ENCODE measurements around the gene MRI1.
"Not testable (repeated sequence)": the region's sequence is repeated elsewhere in the genome, so short reads cannot be mapped to it uniquely, and the experiment has no call there.

The MRI1 gene

DNA sequence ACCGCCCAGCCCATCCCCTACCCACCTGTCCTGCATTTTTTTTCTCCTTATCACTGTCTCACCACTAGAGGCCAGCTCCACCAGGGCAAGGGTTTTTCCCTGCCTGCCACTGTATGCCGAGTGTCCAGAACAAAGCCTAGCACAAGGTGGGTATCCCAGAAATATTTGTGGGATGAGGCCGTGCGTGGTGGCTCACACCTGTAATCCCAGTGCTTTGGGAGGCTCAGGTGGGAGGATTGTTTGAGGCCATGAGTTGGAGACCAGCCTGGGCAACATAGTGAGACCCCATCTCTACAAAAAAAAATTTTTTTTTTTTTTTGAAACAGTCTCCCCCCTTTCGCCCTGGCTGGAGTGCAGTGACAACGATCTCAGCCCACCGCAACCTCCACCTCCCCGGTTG lies 2.9 kb upstream of the MRI1 start:
- DNase-seq (ENCODE audit: low read depth) = no peak

DNA sequence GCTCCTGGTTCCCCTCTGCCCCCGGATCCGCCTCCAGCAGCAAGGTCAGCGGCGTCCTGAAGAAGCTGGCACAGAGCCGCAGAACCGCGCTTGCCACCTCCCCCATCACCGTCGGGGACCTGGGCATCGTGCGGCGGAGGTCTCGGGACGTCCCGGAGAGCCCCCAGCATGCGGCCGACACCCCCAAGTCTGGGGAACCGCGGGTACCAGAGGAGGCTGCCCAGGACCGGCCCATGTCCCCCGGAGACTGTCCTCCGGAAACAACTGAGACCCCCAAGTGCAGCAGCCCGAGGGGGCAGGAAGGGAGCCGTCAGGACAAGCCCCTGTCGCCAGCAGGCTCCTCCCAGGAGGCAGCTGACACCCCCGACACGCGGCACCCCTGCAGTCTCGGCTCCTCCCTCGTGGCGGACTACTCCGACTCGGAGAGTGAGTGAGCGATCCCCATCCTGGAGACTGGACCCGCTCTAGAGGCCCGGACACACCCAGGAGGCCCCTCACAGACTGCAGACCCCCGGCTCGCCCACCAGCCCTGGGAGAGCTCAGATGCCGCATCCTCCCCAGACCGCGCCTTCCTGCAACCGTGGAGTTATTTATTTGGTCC lies 1.6 kb upstream of the MRI1 start:
- DNase-seq (ENCODE audit: low read depth) = no peak

DNA sequence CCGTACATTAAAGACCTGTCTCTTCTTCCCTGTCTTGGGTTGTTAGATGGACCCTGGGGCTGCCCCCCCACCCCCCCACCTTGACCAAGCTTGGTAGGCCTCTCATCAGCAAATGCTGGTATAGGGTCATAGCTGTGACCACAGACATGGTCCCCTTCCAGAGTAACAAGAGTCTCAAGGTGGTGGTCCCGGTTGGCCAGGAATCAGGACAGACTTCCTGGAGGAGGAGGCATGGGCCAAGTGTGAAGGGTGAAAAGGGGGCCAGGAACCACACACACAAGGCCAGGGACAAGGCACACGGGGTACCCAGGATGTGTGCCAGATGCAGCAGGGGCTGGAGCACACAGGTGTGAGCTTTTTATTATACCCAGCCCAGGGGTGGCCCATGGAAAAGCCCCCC lies 1.1 kb upstream of the MRI1 start:
- no peak for DNase-seq (ENCODE audit: low read depth)

DNA sequence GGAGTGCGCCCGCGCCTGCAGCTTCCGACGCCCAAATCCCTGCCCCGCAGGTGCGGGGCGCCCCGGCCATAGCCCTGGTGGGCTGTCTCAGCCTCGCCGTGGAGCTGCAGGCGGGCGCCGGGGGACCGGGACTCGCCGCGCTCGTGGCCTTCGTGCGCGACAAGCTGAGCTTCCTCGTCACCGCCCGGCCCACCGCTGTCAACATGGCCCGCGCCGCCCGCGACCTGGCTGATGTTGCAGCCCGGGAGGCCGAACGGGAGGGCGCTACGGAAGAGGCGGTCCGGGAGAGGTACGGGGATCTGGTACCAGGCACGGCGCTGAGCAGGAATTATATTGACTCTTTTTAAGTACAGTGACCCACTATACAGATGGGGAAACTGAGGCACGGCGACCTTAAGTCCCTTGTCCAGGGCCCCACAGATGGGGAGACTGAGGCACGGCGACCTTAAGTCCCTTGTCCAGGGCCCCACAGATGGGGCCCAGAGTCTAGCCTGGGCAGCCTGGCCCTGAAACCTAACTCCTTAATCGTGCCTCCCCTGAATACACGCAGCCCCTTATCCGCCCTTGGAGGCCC lies 586 bp downstream of the MRI1 start:
- no peak for DNase-seq (ENCODE audit: low read depth)

DNA sequence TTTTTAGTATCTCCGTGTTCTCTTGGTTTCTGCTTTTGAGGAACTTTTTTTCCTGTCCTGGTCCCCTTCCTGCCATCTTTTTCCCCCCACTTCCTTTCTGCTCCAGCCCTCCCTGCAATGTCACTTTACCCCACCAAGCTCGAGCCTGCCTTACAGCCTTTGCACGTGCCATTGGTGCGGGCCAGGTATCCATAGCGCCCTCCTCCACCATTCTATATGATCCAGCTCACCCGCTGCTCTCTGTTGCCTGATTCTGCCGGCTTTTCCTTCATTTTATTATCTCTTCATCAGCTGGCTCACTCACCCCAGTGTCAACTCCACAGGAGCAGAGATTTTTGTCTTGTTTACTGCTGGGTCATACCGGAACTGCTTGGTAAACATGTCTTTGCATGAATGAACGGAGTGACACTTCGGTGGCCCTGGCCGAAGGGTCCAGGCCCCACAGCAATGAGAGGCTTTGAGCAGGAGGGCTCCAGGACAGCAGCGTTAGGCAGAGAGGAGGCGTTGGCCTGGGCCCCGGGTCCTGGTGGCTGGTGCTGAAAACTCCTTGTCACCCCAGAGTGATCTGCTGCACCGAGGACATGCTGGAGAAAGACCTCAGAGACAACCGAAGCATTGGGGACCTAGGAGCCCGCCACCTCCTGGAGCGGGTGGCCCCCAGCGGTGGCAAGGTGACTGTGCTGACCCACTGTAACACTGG lies 1.2 kb downstream of the MRI1 start:
- DNase-seq (ENCODE audit: low read depth) = no peak

DNA sequence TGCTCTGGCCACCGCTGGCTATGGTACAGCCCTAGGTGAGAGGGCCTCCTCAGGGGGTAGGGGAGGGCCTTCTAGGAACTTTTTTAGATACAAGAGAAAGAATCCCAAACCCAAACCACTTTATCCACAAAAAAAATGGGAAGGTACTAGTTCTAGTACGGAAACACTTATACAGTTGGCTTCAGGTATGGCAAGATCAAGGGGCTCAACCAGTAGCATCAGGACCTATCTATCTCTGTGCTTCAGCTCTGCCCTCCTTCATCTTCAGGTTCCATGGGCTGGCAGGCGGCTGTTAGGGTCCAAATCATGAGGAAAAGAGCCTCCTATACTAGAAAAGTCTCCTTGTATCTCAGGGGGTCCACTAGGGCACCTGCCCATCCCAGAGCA lies 1.8 kb downstream of the MRI1 start:
- DNase-seq (ENCODE audit: low read depth) = no peak

DNA sequence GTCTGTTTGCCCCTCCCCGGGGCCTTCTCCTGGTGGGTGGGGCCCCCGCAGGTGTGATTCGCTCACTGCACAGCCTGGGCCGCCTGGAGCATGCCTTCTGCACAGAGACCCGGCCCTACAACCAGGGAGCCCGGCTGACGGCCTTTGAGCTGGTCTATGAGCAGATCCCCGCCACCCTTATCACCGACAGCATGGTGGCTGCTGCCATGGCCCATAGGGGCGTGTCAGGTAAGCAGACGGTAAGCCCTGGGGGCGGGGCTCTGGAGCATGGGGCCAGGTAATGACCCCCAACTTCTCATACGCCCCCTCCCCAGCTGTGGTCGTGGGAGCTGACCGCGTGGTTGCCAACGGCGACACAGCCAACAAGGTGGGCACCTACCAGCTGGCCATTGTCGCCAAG lies 4.2 kb downstream of the MRI1 start:
- DNase-seq (ENCODE audit: low read depth) = no peak

DNA sequence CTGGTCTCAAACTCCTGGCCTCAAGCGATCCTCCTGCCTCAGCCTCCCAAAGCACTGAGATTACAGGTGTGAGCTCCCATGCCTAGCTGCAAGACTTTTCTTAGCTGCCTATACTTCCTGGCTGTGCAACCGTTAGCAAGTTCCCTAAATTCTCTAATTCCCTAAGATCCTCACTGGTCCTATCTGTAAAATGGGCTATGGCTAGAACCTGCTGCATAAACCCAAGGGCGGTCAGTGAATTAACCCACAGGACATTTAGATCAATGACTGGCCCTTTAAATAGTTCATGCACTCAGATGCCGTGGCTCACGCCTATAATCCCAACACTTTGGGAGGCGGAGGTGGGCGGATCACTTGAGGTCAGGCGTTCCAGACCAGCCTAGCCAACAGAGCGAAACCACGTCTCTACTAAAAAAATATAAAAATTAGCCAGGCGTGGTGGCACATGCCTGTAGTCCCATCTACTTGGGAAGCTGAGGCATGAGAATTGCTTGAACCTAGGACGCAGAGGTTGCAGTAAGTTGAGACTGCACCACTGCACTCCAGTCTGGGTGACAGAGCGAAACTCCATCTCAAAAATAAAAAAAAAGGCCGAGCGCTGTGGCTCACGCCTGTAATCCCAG lies 5.8 kb downstream of the MRI1 start:
- no peak for DNase-seq (ENCODE audit: low read depth)

DNA sequence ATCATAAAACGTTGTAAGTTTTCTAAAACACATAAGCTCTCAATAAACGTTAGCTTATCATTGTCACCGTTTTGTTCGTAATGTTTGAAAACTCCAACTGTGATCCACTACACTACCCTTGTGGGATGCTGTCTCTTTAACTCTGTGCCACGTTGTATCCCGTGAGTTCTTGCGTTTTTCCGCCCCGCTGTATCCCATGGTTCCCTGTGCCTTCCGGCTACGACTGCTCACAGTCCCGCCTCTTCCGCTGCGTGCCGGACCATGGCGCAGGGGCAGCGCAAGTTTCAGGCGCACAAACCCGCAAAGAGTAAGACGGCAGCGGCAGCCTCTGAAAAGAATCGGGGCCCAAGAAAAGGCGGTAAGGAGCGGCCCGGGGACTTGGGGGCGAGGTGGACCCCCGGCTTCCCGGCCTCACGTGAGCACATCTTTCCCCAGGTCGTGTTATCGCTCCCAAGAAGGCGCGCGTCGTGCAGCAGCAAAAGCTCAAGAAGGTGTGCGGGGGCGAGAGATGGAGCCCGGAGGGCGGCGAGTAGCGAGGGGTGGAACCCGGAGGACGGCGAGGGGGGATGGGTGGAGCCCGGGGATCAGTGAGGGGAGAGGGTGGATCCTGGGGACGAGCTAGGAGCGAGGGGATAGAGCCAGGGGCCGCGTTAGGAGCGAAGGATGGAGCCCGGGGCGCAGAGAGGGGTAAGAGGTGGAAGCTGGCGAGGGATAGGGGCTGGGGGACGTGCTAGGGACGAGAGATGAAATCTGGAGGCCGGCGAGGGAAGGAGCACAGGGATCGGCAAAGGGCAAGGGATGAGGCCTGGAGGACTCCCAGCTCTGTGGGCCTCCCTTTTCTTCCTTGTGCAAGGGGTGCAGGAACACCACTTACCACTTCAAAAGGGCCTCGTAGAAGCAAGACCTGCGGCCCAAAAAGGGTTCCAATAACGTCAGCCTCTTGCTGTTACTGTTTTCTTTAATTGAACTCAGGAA lies 10.2 kb downstream of the MRI1 start, which contains the start of gene C19orf53:
TSS of gene C19orf53 (plus strand) at position 240 of the 975 bp plus-strand sequence. CDS start at position 262, 22 bp downstream.
- peak; percentile 77 for DNase-seq (ENCODE audit: low read depth)

DNA sequence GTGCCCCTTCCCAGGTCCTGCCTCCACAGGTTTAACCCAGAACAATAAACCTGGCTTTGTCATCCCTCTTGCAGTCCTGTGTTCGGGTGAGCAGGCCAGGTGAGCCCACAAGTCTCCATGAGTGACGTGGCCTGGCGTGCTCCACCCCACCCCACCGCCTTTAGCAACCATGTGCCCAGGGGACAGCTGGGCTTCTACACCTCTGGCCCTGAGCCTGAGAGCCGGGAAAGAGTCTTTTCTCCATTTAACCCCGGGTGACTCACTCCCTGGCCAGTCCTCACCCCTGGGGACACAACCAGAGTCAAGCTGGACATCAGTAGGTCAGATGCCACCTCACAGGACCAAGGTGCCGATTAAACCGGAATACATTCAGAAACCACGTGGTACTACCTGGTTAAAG lies 14.1 kb downstream of the MRI1 start:
- no peak for DNase-seq (ENCODE audit: low read depth)

DNA sequence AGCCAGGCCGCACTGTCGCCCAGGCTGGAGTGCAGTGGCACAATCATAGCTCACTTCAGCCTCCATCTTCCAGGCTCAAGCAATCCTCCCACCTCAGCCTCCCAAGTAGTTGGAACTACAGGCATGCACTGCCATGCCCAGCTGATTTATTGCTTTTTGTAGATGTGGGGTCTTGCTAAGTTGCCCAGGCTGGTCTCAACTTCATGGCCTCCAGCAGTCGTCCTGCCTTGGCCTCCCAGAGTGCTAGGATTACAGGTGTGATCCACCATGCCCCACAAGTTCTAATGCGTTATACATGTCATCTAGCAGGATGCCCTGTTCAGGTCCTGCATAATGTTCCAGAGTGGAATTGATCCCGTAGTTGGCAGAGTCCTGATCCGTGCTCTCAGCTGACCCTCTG lies 14.5 kb downstream of the MRI1 start:
- no peak for DNase-seq (ENCODE audit: low read depth)

DNA sequence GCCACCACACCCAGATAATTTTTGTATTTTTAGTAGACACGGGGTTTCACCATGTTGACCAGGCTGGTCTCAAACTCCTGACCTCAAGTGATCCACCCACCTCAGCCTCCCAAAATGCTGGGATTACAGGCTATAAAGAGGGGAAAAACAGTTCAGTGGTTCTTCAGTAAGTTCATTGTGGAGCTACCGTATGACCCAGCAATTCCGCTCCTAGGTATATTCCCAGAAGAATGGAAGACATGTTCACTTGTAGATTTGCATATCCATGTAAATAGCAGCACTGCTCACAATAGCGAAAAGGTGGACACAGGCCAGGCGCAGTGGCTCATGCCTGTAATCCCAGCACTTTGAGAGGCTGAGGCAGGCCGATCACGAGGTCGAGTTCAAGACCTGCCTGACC lies 15.5 kb downstream of the MRI1 start:
- DNase-seq (ENCODE audit: low read depth) = not testable (repeated sequence)

DNA sequence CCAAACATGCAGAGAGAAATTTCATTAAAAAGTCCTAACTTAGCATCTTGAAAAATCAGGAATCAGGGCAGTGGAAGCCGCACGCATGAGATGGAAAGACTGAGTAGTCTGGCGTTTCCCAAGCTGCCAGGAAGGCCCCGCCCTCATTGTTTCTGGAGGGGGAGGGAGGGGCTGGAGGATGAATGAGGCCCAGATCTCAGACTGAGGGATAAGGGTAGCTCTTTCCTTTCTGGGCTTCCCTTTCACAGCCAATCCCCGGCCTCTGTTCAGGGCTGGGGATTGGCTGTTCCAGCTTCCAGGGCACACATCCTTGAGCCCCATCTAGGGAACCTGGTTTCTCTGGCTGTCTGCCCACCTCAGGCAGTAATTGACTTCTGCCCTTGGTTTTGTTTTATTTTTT lies 17.2 kb downstream of the MRI1 start:
- no peak for DNase-seq (ENCODE audit: low read depth)

DNA sequence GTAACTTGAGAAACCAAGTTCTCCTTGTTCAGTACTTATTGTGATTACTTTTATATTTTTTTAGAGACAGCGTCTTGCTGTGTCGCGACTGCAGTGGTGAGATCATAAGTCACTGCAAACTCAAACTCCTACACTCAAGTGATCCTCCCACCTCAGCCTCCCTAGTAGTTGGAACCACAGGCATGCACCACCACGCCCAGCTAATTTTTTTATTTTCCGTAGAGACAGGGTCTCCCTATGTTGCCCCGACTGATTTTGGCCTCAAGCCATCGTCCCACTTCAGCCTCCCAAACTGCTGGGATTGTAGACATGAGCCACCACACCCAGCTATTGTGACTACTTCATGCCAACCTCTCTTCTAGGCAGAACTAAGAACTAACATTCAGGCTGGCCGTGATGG lies 18.2 kb downstream of the MRI1 start:
- DNase-seq (ENCODE audit: low read depth) = no peak

DNA sequence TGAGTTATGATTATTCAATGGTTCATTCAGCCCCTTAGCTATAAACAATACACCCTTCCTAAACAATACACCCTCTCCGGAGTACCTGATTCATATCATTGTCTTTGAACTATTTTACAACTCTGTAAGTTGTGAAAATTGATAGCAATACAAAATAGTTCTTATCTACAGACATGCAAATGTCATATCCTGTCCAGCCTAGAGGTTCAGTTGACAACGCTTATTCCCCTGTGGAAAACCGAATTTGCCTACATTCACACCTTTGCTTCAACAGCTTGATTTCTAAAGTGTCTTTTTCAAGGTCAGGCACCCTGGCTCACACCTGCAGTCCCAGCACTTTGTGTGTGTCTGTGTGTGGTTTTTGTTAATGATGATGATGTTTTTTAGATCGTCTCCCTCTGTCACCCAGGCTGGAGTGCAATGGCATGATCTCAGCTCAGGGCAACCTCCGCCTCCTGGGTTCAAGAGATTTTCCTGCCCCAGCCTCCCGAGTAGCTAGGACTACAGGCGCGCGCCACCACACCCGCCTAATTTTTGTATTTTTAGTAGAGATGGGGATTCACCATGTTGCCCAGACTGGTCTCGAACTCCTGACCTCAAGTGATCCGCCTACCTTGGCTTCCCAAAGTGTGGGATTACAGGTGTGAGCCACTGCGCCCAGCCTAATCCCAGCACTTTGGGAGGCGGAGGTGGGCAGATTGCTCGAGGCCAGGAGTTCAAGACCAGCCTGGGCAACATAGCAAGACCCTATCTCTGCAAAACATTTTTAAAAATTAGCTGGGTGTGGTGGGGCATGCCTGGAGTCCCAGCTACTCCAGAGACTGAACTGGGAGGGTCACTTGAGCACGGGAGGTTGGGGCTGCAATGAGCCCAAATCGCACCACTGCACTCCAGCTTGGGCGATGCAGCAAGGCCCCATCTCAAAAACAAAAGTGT lies 19.5 kb downstream of the MRI1 start:
- DNase-seq (ENCODE audit: low read depth) = no peak

DNA sequence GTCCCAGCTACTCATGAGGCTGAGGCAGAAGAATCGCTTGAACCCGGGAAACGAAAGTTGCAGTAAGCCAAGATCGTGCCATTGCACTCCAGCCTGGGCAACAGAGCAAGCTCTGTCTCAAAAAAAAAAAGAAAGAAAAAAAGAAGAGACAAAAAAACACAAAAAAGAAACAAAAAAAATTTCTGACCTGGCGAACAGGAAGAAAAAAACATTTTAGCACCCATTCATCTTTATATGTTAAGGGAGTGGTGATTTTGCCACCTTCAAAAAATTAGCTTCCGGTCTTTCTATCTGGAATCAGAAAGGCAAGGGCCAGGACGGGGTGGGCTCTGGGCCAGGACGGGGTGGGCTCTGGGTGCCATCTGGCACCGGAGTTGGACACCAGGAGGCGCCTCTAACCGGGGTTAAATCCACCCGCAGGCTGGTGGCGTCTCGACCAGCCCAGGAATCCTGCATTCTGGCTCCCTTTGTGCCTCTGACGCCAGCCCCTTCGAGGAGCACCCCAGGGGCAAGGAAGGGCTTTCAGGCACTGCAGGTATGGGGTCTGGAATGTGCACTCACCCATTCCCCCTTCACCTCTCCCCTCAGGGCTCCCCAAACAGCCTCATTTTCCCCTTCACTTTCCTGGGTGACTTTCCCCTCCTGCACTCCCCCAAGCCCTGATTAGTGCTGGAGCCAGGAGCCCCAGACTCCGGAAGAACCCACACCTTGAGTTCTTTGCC lies 20.6 kb downstream of the MRI1 start:
- peak; percentile 59 for DNase-seq (ENCODE audit: low read depth)

DNA sequence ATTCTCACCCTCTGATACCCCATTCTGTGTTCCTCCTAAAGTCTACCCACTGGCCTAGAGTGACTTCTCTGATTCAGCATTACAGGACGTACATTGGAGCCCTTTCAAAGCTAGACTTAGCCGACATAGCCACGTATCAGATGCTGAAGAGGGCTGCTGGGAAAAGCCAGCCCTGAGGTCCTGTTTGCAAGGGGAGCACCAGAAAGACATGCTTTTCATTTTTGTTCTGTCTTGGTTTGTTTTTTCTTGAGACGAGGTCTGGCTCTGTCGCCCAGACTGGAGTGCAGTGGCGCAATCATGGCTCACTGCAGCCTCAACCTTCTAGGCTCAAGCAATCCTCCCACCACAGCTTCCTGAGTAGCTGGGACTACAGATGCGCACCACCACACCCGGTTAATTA lies 24.7 kb downstream of the MRI1 start:
- no peak for DNase-seq (ENCODE audit: low read depth)

DNA sequence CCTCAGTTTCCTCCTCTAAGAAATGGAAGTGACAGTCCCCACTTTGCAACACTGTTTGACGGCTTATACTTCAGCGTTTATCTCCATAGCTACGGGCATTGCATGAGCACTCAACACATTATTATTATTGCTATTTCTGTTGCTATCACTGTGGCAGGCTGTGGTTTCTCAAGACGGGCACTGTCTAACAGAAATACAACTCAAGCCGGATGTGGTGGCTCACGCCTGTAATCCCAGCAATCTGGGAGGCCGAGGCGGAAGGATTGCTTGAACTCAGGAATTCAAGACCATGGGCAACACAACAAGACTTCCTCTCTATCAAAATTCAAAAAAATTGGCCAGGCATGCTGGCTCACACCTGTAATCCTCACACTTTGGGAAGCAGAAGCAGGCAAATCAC lies 26.0 kb downstream of the MRI1 start:
- no peak for DNase-seq (ENCODE audit: low read depth)

DNA sequence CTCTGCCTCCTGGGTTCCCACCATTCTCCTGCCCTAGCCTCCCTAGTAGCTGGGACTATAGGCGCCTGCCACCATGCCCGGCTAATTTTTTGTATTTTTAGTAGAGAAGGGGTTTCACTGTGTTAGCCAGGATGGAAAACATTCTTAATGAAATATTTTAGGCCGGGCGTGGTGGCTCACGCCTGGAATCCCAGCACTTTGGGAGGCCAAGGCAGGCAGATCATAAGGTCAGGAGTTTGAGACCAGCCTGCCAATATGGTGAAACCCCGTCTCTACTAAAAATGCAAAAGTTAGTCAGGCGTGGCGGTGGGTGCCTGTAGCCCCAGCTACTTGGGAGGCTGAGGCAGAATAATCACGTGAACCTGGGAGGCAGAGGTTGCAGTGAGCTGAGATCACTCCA lies 29.0 kb downstream of the MRI1 start:
- not testable (repeated sequence) for DNase-seq (ENCODE audit: low read depth)

DNA sequence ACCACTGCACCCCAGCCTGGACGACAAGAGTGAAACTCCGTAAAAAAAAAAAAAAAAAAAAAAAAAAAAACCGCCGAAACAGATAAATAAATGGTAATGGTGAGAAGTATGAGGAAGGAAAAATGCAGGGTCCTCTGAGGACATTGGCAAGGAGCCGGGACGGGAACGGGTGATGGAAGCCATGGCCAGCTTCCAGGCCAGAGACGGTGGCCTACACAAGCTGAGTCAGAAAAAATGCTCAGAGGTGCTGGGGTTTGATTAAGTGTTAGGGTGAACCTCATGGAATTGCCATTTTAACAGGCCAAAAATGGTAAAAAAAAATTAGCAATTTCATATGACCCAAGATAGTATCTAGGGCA lies 30.1 kb downstream of the MRI1 start:
- no peak for DNase-seq (ENCODE audit: low read depth)
